Brain microvascular endothelial cell (primary cell): ENCODE measurements around the gene SLF2.

Source experiments
- DNase-seq: peaks from one replicate; pipeline ENCODE4 v3.0.0-alpha.2; 2020
- H3K27ac ChIP-seq: fragments of 250-450 bp; sonication (Bioruptor Pico); 2 replicates; pipeline ENCODE4 v1.5.1; 2020; ENCODE audit warnings: mild to moderate bottlenecking, moderate library complexity
- H3K27me3 ChIP-seq: fragments of 250-450 bp; sonication (Bioruptor Pico); replicated peaks from 2 replicates; pipeline ENCODE4 v1.5.1; 2020; ENCODE audit warnings: mild to moderate bottlenecking
- H3K36me3 ChIP-seq: fragments of 250-450 bp; sonication (Bioruptor Pico); replicated peaks from 2 replicates; pipeline ENCODE4 v1.5.1; 2020; ENCODE audit warnings: mild to moderate bottlenecking
- H3K4me3 ChIP-seq: 2 replicates; pipeline ENCODE4 v1.5.1; 2011; ENCODE audit warnings: low read depth, mild to moderate bottlenecking, control low read depth, low read length, moderate library complexity
- in situ Hi-C: cut with HindIII; loops from 2 replicates; pipeline ENCODE4 v1.10.0; 2017; ENCODE audit warnings: low sequenced_read_pairs, low pct_ligation_motif_present
- TF ChIP-seq, protein P1 (sequence below): IDR thresholded peaks from 2 replicates; pipeline ENCODE4 v1.5.1; 2011; ENCODE audit warnings: low read depth, mild to moderate bottlenecking, moderate library complexity, low read length, control low read depth, inconsistent platforms; ENCODE audit errors: missing control alignments

Gene SLF2

DNA sequence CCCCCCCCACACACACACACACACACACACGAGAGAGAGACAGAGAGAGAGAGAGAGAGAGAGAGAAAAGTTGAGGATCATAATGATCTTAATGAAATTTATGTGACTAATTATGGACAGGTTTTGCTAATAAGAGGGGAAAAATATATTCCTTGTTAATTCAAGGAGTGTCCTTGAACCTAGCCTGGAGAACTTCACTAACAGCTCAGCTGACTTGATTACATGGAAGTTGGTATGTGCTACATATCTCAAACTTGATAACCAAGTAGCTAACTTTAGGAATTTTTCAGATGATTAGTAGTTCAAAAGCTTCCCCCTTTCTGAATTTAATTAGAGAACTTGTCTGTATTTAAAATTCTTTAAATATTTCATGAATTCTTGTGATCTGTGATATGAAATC, 15.3 kb downstream of the SLF2 start:
- Histone ChIP-seq H3K36me3 (peaks cover 69% of the 10 kb centered on the region), H3K4me3 (no peak overlapping the region), H3K27me3 (no peaks in the 10 kb centered on the region), H3K27ac (no peak overlapping the region)
- TF ChIP-seq, protein P1, sequence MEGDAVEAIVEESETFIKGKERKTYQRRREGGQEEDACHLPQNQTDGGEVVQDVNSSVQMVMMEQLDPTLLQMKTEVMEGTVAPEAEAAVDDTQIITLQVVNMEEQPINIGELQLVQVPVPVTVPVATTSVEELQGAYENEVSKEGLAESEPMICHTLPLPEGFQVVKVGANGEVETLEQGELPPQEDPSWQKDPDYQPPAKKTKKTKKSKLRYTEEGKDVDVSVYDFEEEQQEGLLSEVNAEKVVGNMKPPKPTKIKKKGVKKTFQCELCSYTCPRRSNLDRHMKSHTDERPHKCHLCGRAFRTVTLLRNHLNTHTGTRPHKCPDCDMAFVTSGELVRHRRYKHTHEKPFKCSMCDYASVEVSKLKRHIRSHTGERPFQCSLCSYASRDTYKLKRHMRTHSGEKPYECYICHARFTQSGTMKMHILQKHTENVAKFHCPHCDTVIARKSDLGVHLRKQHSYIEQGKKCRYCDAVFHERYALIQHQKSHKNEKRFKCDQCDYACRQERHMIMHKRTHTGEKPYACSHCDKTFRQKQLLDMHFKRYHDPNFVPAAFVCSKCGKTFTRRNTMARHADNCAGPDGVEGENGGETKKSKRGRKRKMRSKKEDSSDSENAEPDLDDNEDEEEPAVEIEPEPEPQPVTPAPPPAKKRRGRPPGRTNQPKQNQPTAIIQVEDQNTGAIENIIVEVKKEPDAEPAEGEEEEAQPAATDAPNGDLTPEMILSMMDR = no peak
- in situ Hi-C loops = no loop called here
- no peak for DNase-seq

DNA sequence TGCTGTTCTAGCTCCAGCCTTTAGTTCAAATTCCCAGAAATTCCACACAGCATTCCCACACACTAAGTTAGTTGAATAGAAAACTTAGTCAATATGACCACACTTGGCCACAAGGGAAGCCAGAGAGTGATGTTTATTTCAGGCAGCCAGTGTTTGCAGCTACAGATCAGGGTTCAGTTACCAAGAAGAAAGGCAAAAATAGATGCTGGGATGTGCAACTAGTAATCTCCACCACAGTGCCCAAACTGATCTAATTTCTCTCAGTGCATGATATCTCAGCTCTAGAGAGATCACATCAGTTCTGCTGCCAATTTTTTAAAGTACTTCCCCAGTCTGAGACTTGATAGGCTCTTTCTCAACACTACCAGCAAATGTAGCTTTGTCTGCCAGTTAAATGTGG, 17.6 kb downstream of the SLF2 start:
- DNase-seq = no peak
- in situ Hi-C loops = no loop called here
- H3K4me3 ChIP-seq = no peak overlapping the region
- H3K27me3 ChIP-seq = no peaks in the 10 kb centered on the region
- no peak overlapping the region for H3K27ac ChIP-seq
- H3K36me3 ChIP-seq = peaks cover 59% of the 10 kb centered on the region
- TF ChIP-seq, protein P1 = peak; percentile 30

DNA sequence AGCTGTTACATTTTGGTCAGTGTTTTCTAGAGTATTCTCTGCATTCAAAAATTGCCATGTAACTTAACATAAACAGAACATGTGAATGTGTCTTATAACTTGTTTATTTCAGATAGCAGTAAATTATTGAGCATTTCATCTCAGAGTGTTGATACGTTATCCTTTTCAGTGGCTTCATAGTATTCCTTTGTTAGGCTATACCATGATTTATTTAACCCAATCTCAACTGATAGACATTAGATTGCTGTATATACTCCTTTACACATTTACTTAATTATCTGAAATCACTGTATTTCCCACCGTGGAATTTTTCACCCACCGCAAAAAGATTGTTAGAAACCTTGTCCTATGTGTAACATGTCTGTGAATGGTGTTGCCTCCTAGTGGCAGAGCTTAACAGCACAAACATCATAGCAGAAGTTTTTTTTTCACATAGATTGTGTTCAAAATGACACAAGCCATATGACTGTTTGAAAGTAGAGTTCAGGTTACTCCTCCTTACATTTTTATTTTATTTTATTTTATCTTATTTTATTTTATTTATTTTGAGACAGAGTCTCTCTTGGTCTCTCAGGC, 21.4 kb downstream of the SLF2 start:
- H3K36me3 ChIP-seq = peaks cover 60% of the 10 kb centered on the region
- DNase-seq = no peak
- in situ Hi-C loops = no loop called here

DNA sequence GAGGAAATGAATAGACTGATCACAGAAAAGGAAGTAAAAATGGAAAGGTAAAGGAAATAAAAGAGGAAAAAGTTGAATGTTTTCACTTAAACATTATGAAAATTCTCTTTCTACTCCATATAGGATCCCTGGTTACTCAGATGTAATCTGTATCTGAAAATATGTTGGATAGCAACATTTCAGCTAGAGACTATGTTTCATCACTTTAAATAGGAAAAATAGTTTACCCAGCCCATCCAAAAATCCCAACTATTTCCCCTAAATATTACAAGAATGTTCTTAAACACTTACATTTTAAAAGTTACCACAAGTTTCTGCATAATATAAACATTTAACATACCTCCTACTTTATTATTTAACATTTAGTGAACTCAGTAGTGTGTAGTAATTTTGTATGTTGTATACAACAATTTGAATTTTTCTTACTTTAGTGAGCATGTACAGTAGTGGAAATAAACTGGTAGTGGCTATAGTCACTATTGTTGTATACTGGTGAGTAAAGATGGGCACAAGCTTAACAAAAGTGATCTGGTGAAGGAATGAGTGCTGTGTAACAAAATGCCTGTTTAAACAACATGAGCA, 27.1 kb downstream of the SLF2 start:
- in situ Hi-C loops = no loop called here
- Histone ChIP-seq H3K36me3 (peaks cover 63% of the 10 kb centered on the region), H3K4me3 (no peak overlapping the region), H3K27me3 (no peaks in the 10 kb centered on the region), H3K27ac (no peak overlapping the region)
- no peak for DNase-seq
- TF ChIP-seq, protein P1 = no peak

More for the DNA sequence above, 21.4 kb downstream of the SLF2 start:
- no peak overlapping the region for H3K4me3 ChIP-seq
- no peak overlapping the region for H3K27ac ChIP-seq
- H3K27me3 ChIP-seq = no peaks in the 10 kb centered on the region
- TF ChIP-seq, protein P1 = peak; percentile 65

DNA sequence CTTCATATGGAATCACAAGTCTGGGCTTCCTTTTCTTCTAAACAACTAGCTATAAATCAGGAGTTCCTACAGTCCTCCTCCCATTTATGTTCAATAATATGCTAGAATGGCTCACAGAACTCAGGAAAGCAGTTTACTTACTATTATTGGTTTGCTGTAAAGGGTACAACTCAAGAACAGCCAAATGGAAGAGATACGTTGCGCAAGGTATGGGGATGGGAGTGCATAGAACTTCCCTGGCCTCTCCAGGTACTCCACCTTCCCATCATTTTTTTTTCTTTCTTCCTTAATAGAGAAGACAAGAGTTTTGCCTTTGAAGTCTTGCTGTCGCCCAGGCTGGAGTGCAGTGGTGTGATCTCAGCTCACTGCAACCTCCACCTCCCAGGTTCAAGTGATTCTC, 29.5 kb downstream of the SLF2 start:
- H3K27ac ChIP-seq = no peak overlapping the region
- TF ChIP-seq, protein P1 = no peak

DNA sequence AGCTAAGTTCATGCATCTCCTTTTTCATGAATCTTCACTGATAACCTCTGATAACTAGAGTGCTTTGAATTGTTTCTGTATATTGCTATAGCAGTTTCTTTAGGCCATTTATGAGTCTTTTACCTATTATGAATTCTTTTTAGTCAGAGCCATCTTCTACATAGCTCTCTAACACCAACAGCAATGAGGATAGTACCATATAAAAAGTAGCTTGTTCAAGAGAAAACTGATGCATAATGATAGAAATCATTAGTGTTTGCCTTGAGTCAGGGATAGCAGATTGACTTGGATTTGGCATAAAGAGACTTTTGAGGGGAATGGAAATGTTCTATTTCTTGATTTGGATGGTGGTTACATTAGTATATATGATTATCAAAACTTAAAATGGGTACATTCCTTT, 30.7 kb downstream of the SLF2 start:
- no peaks in the 10 kb centered on the region for H3K27me3 ChIP-seq
- in situ Hi-C loops = no loop called here
- H3K27ac ChIP-seq = no peak overlapping the region
- no peak overlapping the region for H3K4me3 ChIP-seq
- no peak for DNase-seq
- H3K36me3 ChIP-seq = peaks cover 75% of the 10 kb centered on the region
- TF ChIP-seq, protein P1 = no peak

More for the DNA sequence above, 29.5 kb downstream of the SLF2 start:
- Histone ChIP-seq H3K4me3 (no peak overlapping the region), H3K36me3 (peaks cover 74% of the 10 kb centered on the region), H3K27me3 (no peaks in the 10 kb centered on the region)
- no peak for DNase-seq
- in situ Hi-C loops = no loop called here
